Body of pancreas (tissue), 4 donors: ENCODE results near the gene LRRC41.

Experiments
- CTCF ChIP-seq, 7 experiments: fragments of 450-650 bp in 4 of 7; fragments of 200-600 bp in 3 of 7; sonication (generic) in 3 of 7; IDR thresholded peaks; one replicate each; pipeline ENCODE4 v1.5.1; 2016 to 2019; ENCODE audit warnings: antibody characterized with exemption in 7 of 7
- POLR2A ChIP-seq, 3 donors: fragments of 450-650 bp; IDR thresholded peaks; one replicate each; pipeline ENCODE4 v1.6.1; 2016; ENCODE audit warnings: antibody characterized with exemption in 3 of 3, mild to moderate bottlenecking in 2 of 3

GRCh38 chr1:46343351-46343695, 39.9 kb upstream of the LRRC41 start:
- TF ChIP-seq CTCF (IDR thresholded peaks at IDR 0.05) (no peak), POLR2A (IDR thresholded peaks at IDR 0.05) (no peak)
